HL-60 (cell line): Measurements from ENCODE around the gene ANKRD12.

ENCODE experiments used
- CTCF ChIP-seq: IDR thresholded peaks from one replicate; pipeline ENCODE4 v1.5.1; 2011; ENCODE audit warnings: low read length, control low read depth, inconsistent platforms; ENCODE audit not compliant: insufficient read depth
- GABPA ChIP-seq: IDR thresholded peaks from 2 replicates; pipeline ENCODE4 v1.6.1; 2012; ENCODE audit warnings: low read depth
- POLR2AphosphoS5 ChIP-seq: IDR thresholded peaks from 2 replicates; pipeline ENCODE4 v1.6.1; 2012; ENCODE audit warnings: low read depth
- TF ChIP-seq, protein P1 (sequence below): IDR thresholded peaks from 2 replicates; pipeline ENCODE4 v1.6.1; 2012; ENCODE audit warnings: low read depth; ENCODE audit not compliant: insufficient replicate concordance

DNA sequence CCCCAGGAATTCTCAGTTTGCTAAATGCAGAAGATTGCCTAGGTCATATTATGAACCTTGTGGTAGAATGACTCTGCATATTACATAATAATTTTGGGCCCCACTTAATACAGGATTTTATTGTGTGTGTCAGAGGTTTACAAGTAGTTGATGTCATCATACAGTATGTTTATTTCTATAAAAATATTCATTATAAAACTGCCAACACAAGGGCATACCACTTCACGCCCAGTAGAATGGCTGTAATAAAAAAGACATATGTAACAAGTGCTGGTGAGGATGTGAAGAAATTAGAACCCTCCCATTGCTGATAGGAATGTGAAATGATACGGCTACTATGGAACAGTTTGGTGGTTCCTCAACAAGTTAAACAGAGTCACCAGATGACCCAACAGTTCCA, 136.6 kb downstream of the ANKRD12 start:
- TF ChIP-seq CTCF (no peak), POLR2AphosphoS5 (no peak), GABPA (no peak)
- TF ChIP-seq, protein P1, sequence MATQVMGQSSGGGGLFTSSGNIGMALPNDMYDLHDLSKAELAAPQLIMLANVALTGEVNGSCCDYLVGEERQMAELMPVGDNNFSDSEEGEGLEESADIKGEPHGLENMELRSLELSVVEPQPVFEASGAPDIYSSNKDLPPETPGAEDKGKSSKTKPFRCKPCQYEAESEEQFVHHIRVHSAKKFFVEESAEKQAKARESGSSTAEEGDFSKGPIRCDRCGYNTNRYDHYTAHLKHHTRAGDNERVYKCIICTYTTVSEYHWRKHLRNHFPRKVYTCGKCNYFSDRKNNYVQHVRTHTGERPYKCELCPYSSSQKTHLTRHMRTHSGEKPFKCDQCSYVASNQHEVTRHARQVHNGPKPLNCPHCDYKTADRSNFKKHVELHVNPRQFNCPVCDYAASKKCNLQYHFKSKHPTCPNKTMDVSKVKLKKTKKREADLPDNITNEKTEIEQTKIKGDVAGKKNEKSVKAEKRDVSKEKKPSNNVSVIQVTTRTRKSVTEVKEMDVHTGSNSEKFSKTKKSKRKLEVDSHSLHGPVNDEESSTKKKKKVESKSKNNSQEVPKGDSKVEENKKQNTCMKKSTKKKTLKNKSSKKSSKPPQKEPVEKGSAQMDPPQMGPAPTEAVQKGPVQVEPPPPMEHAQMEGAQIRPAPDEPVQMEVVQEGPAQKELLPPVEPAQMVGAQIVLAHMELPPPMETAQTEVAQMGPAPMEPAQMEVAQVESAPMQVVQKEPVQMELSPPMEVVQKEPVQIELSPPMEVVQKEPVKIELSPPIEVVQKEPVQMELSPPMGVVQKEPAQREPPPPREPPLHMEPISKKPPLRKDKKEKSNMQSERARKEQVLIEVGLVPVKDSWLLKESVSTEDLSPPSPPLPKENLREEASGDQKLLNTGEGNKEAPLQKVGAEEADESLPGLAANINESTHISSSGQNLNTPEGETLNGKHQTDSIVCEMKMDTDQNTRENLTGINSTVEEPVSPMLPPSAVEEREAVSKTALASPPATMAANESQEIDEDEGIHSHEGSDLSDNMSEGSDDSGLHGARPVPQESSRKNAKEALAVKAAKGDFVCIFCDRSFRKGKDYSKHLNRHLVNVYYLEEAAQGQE = no peak
